Activated CD4-positive, CD25-positive, alpha-beta regulatory T cell treated with anti-CD3 and anti-CD28 coated beads, Interleukin-2, amount 50 U/mL, for 72 hours (primary cell): ENCODE data around the gene TOP3A.

ENCODE experiments used
- DNase-seq: peaks from one replicate; pipeline ENCODE4 v3.0.0; 2021

Gene TOP3A

DNA sequence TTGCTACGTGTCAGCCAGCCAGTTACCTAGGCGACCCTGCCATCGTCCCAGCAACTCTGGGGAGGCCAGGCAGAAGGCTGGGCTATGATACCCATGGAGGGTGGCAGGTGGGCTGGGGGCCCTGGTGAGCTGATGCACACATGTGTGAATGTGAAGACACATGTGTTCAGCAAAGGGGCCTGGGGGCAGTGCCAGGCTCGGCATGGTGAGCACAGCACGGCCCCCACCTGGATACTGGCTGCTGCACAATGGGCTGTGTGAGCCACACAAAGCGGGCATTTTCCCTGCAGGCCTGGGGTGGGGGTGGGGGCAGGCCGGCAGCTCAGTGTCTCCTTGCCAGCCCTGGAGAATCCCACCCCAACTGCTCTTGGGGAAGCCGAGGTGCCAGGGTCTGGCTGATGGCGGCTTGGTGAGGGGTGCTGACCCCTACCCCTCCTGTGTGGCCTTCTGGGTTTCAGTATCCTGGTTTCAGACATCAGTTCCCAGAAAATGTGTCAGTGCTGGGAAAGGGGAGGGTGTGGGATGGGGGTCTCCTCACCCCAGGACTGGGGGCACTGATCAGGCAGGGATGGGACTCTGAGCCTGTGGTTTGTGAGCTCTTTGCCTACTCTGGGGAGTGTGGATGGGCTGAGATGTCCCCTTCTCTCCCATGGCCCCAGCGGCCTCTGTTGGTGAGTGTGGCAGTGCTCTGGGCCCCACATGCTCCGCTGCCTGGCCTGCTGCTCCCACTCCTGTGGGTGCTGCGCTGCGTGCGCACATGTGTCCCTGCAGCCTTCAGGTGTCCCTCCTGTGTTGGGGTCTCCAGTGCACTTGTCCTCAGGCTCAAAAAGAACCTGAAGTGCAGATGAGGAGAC, 84.3 kb downstream of the TOP3A start:
- DNase-seq: no peak

DNA sequence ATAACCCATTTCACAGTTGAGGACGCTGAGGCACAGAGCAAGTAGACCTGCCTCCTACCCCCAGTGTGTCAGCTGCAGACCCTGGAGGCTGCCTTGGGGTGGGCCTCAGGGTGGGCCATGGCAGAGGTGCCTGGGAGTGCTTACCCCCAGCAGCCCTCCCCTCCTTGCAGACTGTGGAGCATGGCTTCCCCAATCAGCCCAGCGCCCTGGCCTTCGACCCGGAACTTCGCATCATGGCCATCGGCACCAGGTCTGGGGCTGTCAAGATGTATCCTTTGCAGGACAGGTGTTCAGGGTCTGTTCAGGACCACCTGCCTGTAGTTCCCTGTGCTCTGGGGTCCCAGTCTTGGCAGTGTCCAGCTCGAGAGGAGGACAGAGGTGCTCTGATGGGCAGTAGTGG, 85.0 kb downstream of the TOP3A start:
- no peak for DNase-seq

DNA sequence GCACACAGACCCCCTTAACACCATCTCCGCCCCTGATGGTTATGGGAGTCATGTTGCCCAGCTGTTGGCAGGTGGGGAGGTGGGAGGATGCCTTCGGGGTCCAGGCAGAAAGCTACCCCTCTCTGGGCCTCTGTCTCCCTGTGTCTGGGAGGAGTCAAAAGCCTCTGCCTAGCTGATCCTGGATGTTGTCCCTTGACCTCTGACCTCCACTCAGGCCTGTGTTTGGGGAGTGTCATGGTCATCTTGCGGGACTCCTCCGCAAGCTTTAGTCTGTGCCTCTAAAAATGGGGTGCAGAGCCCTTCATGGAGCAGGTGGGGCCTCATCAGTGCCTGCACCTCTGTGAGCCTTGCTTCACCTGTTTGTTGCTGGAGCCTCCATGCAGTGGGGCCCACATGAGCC, 85.5 kb downstream of the TOP3A start:
- no peak for DNase-seq

DNA sequence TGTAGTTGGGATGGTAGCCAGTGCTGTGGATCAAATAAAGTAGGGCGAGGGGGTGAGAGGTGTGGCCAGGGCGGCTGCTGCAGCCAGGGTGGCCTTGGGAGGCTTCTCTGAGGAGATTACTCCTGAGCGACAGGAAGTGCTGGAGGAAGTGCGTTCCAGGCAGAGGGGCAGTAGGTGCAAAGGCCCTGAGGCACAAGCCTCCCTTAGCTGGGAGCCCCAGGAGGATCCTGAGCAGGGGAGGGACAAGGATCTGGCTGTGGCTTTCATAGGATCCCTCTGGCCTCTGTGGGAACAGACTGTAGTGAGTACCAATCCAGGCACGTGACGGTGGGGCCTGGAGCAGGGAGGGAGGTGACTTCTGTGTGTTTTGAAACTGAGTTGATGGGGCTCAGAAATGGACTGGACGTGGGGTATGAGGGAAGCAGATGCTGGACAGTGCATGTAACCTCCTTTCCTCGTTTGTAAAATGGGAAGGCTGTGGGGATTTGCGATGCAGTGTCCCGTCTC, 86.6 kb downstream of the TOP3A start:
- DNase-seq: no peak

DNA sequence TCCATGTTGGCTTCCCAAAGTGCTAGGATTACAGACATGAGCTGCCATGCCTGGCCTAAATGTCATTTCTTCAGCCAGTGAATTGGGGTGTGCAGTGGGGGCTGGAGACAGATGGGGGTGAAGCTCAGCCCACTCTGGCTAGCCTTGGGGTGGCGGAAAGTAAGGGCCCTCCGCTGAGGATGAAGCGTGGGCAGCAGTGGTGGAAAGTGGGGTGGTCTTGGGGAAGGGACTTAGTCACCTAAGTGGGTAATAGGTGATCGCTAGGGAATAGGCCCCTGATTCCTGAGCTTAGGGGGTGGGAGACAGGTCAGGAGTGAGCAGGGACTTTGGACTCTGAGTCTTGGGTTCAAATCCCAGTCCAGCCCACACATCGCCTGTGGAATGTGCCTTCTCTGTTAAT, 87.2 kb downstream of the TOP3A start:
- DNase-seq: no peak

DNA sequence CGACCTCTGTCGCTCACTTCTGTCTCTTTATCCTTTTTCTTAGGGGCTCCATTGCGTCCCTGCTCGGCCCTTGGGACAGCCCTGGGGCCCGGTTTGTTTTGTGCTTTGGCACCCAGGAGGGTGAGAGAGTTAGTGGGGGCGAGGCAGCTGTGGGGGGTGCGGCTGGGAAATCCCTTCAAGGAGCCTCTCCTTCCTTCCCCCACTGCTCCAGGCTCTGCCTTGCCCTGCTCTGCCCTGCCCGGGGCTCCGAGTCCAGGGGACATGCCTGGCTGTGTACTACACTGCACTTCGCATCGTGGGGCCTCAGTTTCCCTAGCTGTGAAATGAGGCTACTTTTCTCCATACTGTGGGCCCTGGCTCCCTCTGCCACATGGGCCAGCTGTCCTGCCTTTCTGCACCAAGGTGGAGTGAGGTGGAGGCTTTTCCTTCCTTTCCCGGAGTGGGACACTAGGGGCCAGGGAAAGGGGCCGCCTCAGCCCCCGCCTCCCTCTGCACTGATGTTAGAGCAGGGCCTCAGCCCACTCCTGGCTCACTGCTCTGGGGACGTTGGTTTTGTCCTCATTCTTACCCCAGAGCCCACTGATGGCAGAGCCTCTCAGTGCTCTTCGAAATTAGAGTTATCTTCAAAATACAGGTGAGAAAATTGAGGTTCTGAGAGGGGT, 88.4 kb downstream of the TOP3A start:
- no peak for DNase-seq

DNA sequence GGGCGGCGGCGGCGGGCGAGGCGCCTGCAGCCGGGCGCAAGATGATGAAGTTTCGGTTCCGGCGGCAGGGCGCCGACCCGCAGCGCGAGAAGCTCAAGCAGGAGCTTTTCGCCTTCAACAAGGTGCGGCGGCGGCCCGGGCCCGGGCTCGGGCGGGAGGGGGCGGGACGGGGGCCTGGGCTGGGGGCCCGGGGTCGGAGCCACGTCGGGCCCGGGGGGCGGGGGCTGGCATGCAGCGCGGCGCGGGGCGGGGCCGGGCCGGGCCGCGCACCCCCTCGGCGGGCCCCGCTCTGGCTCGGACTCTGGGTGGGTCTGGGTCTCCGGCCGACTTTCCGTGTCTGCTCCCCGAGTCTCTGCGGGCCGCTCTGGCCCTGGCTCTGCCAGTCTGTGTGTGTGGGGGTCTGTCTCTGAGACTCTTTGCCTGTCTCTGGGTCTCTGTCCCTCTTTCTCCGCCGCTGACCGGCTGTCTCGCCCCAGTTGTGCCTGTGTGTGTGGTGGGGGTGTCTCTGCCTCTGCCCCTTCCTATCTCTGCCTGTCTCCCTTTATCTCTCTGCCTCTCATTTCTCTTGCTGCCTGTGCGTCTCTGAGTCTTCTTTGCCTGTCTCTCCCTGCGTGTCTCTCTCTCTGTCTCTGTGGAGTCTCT, 89.0 kb downstream of the TOP3A start:
- no peak for DNase-seq

DNA sequence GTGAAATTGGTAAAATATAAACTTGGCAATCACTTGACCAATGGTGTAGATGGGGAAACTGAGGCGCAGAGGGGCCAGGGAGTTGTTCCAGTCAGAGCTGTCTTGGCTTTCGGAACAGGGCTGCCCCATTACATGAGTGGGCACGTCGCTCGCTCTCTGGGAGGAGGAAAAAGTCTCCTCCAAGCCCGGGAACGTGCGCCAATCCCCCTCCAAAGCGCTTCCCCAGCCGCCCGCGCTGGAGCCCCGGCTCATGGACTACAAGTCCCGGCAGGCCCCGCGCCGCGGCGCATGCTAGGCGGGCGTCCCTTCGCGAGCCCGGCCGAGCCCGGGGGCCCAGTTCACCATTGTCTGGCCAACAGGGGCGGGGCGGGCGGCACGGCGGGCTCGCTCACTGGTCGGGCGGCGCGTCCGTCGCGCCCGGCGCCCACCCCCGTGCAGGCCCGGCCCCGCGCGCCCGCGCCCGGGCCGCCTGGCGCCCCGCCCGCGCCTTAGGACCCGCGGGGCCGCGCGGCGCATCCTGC, 89.6 kb downstream of the TOP3A start, which contains the start of gene LLGL1:
TSS of gene LLGL1 (plus strand) at position 515 of the 521 bp plus-strand sequence. CDS start 48 bp downstream, outside the sequence.
- DNase-seq: peak; percentile 95

DNA sequence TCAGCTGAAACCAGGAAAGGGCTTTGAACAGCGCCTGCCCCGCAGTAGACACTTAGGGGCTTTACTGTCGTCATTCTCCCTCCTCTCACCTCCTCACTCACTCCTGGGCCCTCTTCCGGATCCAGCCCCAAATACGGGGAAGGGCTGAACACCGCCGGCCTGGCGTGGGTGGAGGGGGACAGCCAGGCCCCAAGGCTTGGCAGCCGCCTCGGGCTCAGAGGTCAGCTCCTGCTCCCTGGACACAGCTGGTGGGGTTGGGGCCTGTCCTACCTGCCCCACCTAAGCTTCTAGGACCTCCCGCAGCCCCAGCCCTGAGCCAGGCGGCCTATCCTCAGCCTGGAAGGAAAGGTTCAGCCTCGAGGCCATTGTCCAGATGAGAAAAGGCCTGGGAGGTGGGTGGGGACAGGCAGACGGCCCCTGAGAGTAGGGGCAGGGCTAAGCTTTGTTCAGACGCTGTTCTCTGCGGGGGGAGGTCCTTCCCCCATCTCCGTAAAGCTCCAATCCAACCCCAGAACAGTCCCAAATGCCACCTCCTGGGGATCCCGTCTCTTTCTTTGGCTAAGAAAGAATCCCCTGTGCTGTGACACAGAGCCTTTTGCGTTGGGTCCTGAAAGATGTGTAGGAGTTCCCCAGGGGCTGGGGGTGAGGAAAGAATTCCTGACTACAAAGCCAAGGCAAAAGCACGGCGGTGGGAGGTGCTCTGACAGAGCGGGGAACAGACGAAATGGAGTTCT, 90.2 kb downstream of the TOP3A start:
- DNase-seq: no peak

DNA sequence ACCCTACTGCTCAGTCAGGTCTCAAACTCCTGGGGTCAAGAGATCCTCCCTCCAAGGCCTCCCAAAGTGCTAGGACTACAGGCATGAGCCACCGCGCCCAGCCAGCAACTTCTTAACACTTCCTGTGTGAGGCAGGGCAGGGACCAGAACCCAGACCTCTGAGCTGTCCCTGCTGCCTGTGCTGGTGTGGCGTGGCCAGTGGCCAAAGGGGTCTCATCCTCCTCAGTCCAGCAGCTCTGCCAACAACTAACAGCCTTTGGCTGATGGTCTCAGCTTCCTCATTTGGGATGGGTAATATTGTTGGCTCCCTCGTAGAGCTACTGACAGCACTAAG, 90.8 kb downstream of the TOP3A start:
- no peak for DNase-seq
